Upper lobe of left lung (tissue), 6 donors: ENCODE results near the gene CIRBP. TPM values are rescaled to one million over a fixed set of nuclear protein-coding genes. Genes with fewer than 3 reads are reported as not detected.

Source experiments
- ATAC-seq, 2 donors: fragments of 200-7000 bp; cut with Tn5 transposase; one replicate each; pipeline ENCODE4 v1.9.1; 2022; ENCODE audit warnings: mild to moderate bottlenecking in 2 of 2, moderate library complexity in 2 of 2; ENCODE audit not compliant: low FRiP score in 2 of 2
- DNase-seq, 2 donors: peaks; one replicate each; pipeline ENCODE4 v3.0.0-alpha.2; 2019 to 2020
- H3K27ac ChIP-seq, 4 donors: fragments of 200-600 bp; sonication (generic); one replicate each; pipeline ENCODE4 v1.5.1; 2016 to 2019
- H3K27me3 ChIP-seq, 4 donors: fragments of 200-600 bp; sonication (generic); one replicate each; pipeline ENCODE4 v1.5.1; 2017 to 2019
- H3K36me3 ChIP-seq, 4 donors: fragments of 200-600 bp; sonication (generic); one replicate each; pipeline ENCODE4 v1.5.1; 2016 to 2019
- H3K4me1 ChIP-seq, 4 donors: fragments of 200-600 bp; sonication (generic); one replicate each; pipeline ENCODE4 v1.5.1; 2018 to 2019
- H3K4me3 ChIP-seq, 4 donors: fragments of 200-600 bp; sonication (generic); one replicate each; pipeline ENCODE4 v1.5.1; 2017 to 2019; ENCODE audit warnings: mild to moderate bottlenecking in 2 of 4, moderate library complexity in 1 of 4
- H3K9me3 ChIP-seq, 4 donors: fragments of 200-600 bp; sonication (generic); one replicate each; pipeline ENCODE4 v1.5.1; 2018 to 2019
- EP300 ChIP-seq, 4 donors: sonication (generic); formaldehyde crosslinking; IDR thresholded peaks; one replicate each; pipeline ENCODE4 v1.5.1; 2017; ENCODE audit warnings: antibody characterized with exemption in 4 of 4, control low read depth in 2 of 4
- POLR2A ChIP-seq, 4 donors: fragments of 450-650 bp; IDR thresholded peaks; one replicate each; pipeline ENCODE4 v1.5.1; 2016 to 2017; ENCODE audit warnings: antibody characterized with exemption in 4 of 4, mild to moderate bottlenecking in 2 of 4
- POLR2AphosphoS5 ChIP-seq, 2 donors: sonication (generic); formaldehyde crosslinking; IDR thresholded peaks; one replicate each; pipeline ENCODE4 v1.5.1; 2017; ENCODE audit warnings: antibody characterized with exemption in 2 of 2
- WGBS, 2 donors: methylation state at CpG; one replicate each; pipeline ENCODE4 v1.1.5; 2017 to 2018; 5-methylcytosine and 5-hydroxymethylcytosine counted together
- total RNA-seq, 6 donors: library from RNA; depleted of rRNA in 4 of 6; stranded (reverse); fragments of >200 nt in 4 of 6; gene quantifications; one replicate each; pipeline versions ENCODE4 v1.1.0 to v1.2.1, GENCODE V29; 2016 to 2021
- TF ChIP-seq, protein P1 (sequence below), 6 experiments: fragments of 450-650 bp in 4 of 6; fragments of 200-600 bp in 2 of 6; sonication (generic) in 2 of 6; IDR thresholded peaks; one replicate each; pipeline ENCODE4 v1.5.1; 2016 to 2019; ENCODE audit warnings: antibody characterized with exemption in 6 of 6
- donor health status: DM: no; HTN: no; CAD: no; lungs with moderate emphysema.
- donor health status: DM: no; HTN: yes; CAD: no; lungs with severe emphysema.

The CIRBP gene
- total RNA-seq, 6 donors from 2014 or later, result 326 to 1,348 (median 441) TPM

- H3K9me3 ChIP-seq, result no peaks in the 10 kb centered on the region
- no peak for ATAC-seq
- peaks cover 32 to 61% (median 39%) of the 10 kb centered on the region in 4 donors for H3K4me1 ChIP-seq
- TF ChIP-seq, protein P1, sequence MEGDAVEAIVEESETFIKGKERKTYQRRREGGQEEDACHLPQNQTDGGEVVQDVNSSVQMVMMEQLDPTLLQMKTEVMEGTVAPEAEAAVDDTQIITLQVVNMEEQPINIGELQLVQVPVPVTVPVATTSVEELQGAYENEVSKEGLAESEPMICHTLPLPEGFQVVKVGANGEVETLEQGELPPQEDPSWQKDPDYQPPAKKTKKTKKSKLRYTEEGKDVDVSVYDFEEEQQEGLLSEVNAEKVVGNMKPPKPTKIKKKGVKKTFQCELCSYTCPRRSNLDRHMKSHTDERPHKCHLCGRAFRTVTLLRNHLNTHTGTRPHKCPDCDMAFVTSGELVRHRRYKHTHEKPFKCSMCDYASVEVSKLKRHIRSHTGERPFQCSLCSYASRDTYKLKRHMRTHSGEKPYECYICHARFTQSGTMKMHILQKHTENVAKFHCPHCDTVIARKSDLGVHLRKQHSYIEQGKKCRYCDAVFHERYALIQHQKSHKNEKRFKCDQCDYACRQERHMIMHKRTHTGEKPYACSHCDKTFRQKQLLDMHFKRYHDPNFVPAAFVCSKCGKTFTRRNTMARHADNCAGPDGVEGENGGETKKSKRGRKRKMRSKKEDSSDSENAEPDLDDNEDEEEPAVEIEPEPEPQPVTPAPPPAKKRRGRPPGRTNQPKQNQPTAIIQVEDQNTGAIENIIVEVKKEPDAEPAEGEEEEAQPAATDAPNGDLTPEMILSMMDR (IDR thresholded peaks at IDR 0.05), result no peak
- no peak for TF ChIP-seq POLR2AphosphoS5 (IDR thresholded peaks at IDR 0.05)
- no peak for TF ChIP-seq EP300 (IDR thresholded peaks at IDR 0.05)
- TF ChIP-seq POLR2A (IDR thresholded peaks at IDR 0.05), result no peak
- WGBS, 2 donors, result 91% methylated on average over 27 to 43 of the region's 45 CpGs
- no peak overlapping the region for H3K27ac ChIP-seq
- H3K4me3 ChIP-seq, result no peak overlapping the region
- H3K36me3 ChIP-seq, result no peaks in the 10 kb centered on the region
- DNase-seq, result peak in 1 of 2 donors; percentile 85
- peaks cover 0 to 9% (median 3%) of the 10 kb centered on the region in 4 donors for H3K27me3 ChIP-seq
Measured at GRCh38 chr19:1234051-1234954, 34.8 kb upstream of the CIRBP start.

- H3K36me3 ChIP-seq, result no peaks in the 10 kb centered on the region
Measured at GRCh38 chr19:1234955-1235380, 34.2 kb upstream of the CIRBP start.

GRCh38 chr19:1235625-1236538 lies 33.2 kb upstream of the CIRBP start:
- Histone ChIP-seq H3K4me3 (no peak overlapping the region), H3K36me3 (no peaks in the 10 kb centered on the region), H3K4me1 (peaks cover 44 to 65% (median 45%) of the 10 kb centered on the region in 4 donors), H3K27me3 (peaks cover 0 to 9% (median 3%) of the 10 kb centered on the region in 4 donors), H3K27ac (no peak overlapping the region), H3K9me3 (no peaks in the 10 kb centered on the region)
- DNase-seq (peak in 1 of 2 donors; percentile 80), ATAC-seq (no peak)
- WGBS, 2 donors, result 83 to 89% methylated on average over 6 to 33 of the region's 39 CpGs
- TF ChIP-seq POLR2A (IDR thresholded peaks at IDR 0.05), result no peak
- no peak for TF ChIP-seq POLR2AphosphoS5 (IDR thresholded peaks at IDR 0.05)
- TF ChIP-seq, protein P1 (IDR thresholded peaks at IDR 0.05), result no peak
- TF ChIP-seq EP300 (IDR thresholded peaks at IDR 0.05), result no peak

More at GRCh38 chr19:1234955-1235380, 34.2 kb upstream of the CIRBP start:
- no peak for ATAC-seq
- TF ChIP-seq, protein P1 (IDR thresholded peaks at IDR 0.05), result no peak
- TF ChIP-seq POLR2A (IDR thresholded peaks at IDR 0.05) (no peak), POLR2AphosphoS5 (IDR thresholded peaks at IDR 0.05) (no peak), EP300 (IDR thresholded peaks at IDR 0.05) (no peak)
- peak in 1 of 2 donors; percentile 86 for DNase-seq
- Histone ChIP-seq H3K4me1 (peaks cover 35 to 63% (median 40%) of the 10 kb centered on the region in 4 donors), H3K4me3 (no peak overlapping the region), H3K27me3 (peaks cover 0 to 9% (median 3%) of the 10 kb centered on the region in 4 donors), H3K27ac (no peak overlapping the region), H3K9me3 (no peaks in the 10 kb centered on the region)
- WGBS, 2 donors, result 93 to 94% methylated on average over 43 of the region's 43 CpGs

DNA sequence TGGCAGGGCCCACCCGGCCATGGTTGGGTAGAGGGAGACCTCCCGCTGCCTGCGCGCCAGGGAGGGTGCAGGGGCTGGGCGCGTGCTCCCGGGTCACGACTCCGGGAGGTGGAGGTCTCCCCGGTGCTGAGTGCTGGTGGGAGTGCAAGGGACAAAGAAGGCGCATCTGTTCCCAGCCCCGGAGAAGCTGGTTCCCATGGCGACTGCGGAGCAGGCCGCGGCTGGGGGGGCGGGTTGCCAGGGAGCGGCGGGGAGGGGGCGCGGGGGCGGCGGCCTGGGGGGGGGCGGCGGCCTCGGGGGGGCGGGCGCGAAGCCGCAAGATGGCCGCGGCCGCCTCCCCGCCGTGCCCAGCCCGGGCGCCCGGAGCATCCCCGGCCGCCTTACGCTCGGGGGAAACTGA lies 32.6 kb upstream of the CIRBP start:
- Histone ChIP-seq H3K4me3 (peak overlapping the region in 3 of 4 donors; percentile 51 to 53 (median 53)), H3K9me3 (no peaks in the 10 kb centered on the region), H3K27ac (no peak overlapping the region), H3K36me3 (no peaks in the 10 kb centered on the region), H3K4me1 (peaks cover 47 to 68% (median 51%) of the 10 kb centered on the region in 4 donors), H3K27me3 (peaks cover 0 to 9% (median 3%) of the 10 kb centered on the region in 4 donors)
- ATAC-seq, result no peak
- 25% methylated on average over 35 of the region's 42 CpGs; no CpG with 5 or more reads in 1 of the 2 donors for WGBS, 2 donors
- TF ChIP-seq POLR2AphosphoS5 (IDR thresholded peaks at IDR 0.05) (no peak), EP300 (IDR thresholded peaks at IDR 0.05) (no peak), POLR2A (IDR thresholded peaks at IDR 0.05) (no peak)
- TF ChIP-seq, protein P1 (IDR thresholded peaks at IDR 0.05), result no peak
- DNase-seq, result no peak
